DOHH2 (cell line): Measurements from ENCODE around the gene NOC4L.

Experiments
- EZH2phosphoT487 ChIP-seq: fragments of 200-600 bp; sonication (generic); IDR thresholded peaks from 2 replicates; pipeline ENCODE4 v1.6.1; 2017; ENCODE audit warnings: borderline replicate concordance, mild to moderate bottlenecking, antibody characterized with exemption, low read length, moderate library complexity, mixed read lengths
- TF ChIP-seq, protein P1 (sequence below): fragments of 200-600 bp; sonication (generic); IDR thresholded peaks from one replicate; pipeline ENCODE4 v1.5.1; 2014; ENCODE audit warnings: antibody characterized with exemption, mild to moderate bottlenecking, low read depth, low read length; ENCODE audit not compliant: poor library complexity, severe bottlenecking

GRCh38 chr12:132110677-132111076 lies 33.6 kb upstream of the NOC4L start:
- TF ChIP-seq, protein P1, sequence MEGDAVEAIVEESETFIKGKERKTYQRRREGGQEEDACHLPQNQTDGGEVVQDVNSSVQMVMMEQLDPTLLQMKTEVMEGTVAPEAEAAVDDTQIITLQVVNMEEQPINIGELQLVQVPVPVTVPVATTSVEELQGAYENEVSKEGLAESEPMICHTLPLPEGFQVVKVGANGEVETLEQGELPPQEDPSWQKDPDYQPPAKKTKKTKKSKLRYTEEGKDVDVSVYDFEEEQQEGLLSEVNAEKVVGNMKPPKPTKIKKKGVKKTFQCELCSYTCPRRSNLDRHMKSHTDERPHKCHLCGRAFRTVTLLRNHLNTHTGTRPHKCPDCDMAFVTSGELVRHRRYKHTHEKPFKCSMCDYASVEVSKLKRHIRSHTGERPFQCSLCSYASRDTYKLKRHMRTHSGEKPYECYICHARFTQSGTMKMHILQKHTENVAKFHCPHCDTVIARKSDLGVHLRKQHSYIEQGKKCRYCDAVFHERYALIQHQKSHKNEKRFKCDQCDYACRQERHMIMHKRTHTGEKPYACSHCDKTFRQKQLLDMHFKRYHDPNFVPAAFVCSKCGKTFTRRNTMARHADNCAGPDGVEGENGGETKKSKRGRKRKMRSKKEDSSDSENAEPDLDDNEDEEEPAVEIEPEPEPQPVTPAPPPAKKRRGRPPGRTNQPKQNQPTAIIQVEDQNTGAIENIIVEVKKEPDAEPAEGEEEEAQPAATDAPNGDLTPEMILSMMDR = no peak
- TF ChIP-seq EZH2phosphoT487 = no peak
